Upper lobe of left lung (tissue), 4 donors: Measurements from ENCODE around the gene SEPTIN7.

Source experiments
- CTCF ChIP-seq, 6 experiments: fragments of 450-650 bp in 4 of 6; fragments of 200-600 bp in 2 of 6; sonication (generic) in 2 of 6; IDR thresholded peaks; one replicate each; pipeline ENCODE4 v1.5.1; 2016 to 2019; ENCODE audit warnings: antibody characterized with exemption in 6 of 6
- POLR2A ChIP-seq, 4 donors: fragments of 450-650 bp; IDR thresholded peaks; one replicate each; pipeline ENCODE4 v1.5.1; 2016 to 2017; ENCODE audit warnings: antibody characterized with exemption in 4 of 4, mild to moderate bottlenecking in 2 of 4
- POLR2AphosphoS5 ChIP-seq, 2 donors: sonication (generic); formaldehyde crosslinking; IDR thresholded peaks; one replicate each; pipeline ENCODE4 v1.5.1; 2017; ENCODE audit warnings: antibody characterized with exemption in 2 of 2

GRCh38 chr7:35799846-35800717 is 775 bp upstream of the SEPTIN7 start:
- TF ChIP-seq CTCF (IDR thresholded peaks at IDR 0.05) = no peak
- no peak for TF ChIP-seq POLR2A (IDR thresholded peaks at IDR 0.05)
- TF ChIP-seq POLR2AphosphoS5 (IDR thresholded peaks at IDR 0.05) = no peak
